HG03196 (cell line): ENCODE results near the gene EPB41L5.
"Not testable (repeated sequence)": the region's sequence is repeated elsewhere in the genome, so short reads cannot be mapped to it uniquely, and the experiment has no call there.

Source experiments
- ATAC-seq: cut with Tn5 transposase; IDR thresholded peaks from one replicate; pipeline ENCODE4 v1.9.1; 2021; ENCODE audit not compliant: unreplicated experiment

Gene EPB41L5

DNA sequence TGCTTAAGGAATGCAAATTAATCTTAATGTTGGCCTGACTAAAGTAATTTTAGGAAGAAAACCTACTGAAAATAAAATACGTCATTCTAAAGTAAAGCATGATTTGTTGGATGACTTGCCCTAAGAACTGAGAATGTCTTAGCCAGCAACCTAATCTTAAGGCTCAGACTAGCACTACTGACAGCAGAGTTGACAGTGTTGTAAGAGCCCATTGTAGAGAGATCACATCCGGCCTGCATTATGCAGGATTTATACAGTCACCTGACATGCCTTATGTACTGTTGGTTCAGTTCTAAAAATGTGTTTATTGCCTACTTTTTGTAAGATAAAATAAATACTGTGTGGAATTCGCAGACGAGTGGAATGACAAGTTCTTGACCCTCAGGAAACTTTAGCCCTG is 128.0 kb downstream of the EPB41L5 start:
- no peak for ATAC-seq

DNA sequence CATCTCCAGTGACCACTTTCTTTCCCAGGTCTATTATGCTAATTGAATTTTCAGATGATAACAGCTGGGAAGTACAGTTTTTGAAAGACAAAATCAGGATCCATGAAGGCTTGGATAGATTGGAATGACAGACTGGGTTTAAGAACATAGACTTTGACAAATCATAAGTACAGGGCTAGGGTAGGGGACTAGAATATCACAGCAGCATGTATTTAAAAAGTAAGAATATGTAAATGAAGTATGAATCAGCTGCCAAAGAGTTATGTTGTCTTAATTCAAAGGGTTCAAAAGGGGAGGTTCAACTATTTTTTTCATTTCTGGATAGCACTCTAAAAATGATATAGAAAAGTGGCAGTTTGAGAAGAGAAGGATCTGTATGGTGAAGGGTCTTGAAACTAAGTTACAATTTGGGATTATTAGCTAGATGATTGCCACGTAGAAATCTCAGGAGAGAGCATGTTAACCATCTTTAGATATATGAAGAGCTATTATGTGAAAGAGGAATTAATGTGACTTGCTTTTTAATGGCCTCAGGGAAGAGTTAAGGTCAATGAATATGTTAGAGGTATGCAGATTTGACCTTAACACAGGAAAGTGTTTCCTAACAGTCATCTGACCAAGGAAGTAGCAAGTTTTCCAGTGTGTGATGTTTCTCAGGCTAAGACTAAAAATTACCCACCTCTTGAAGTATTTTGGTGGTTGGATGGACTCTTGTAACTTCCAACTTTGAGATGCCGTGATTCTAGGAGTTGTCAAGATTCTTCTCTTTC is 128.6 kb downstream of the EPB41L5 start:
- ATAC-seq, result no peak

DNA sequence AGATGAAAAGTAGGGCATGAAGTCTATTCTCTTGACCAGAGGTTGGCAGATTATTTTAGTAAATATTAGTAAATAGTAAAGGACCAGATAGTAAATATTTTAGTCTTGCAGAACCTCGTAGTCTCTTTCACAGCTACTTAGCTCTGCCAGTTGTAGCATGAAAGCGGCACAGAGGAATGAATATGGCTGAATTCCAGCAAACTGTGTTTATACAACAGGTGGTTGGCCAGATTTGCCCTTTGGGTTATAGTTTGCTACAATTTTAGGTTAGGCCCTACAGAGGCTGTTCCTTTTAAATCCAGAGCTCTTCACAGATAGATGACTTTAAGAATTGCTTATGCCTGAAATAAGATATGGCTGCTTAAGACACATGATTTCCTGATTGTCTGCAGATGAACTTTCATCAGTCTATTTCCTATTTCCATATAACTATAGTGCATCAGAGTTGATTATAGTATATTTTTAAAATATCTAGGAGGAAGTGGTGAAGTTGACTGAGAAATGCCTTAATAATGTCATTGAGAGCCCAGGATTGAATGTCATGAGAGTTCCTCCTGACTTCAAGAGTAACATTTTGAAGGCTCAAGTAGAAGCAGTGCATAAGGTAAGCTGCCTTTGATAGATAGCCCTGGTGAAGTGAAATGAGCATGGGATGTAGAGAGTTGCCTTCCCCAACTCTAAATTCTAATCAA is 129.8 kb downstream of the EPB41L5 start:
- ATAC-seq, result no peak

DNA sequence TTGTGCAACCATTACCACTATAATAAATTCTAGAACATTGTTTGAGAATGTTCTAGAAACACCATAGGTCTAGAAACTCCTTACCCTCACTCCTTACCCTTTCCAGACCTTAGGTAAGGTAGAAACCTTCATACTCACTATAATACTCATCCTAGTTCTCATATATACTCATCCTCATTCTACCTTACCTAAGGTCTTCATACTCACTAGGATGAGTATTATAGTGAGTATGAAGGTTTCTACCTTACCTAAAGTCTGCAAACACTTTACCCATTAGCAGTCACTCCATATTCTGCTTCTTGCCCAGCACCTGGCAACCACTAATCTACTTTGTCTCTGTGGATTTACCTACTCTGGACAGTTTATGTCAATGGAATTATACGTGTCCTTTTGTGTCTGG is 135.4 kb downstream of the EPB41L5 start:
- ATAC-seq, result no peak

DNA sequence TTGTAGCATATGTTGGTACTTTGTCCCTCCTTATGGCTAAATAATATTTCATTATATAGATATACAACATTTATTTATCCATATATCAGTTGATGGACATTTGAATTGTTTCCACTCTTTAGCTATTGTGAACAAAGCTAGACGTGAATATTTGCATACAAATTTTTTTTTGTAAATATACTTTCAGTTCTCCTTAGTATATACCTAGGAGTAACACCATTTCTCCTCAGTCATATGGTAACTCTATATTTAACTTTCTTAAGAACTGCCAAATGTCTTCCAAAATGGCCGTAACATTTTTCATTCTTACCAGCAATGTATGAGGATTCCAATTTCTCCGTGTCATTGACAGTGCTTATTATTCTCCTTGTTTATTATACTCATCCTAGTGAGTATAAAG is 135.8 kb downstream of the EPB41L5 start:
- ATAC-seq, result no peak

DNA sequence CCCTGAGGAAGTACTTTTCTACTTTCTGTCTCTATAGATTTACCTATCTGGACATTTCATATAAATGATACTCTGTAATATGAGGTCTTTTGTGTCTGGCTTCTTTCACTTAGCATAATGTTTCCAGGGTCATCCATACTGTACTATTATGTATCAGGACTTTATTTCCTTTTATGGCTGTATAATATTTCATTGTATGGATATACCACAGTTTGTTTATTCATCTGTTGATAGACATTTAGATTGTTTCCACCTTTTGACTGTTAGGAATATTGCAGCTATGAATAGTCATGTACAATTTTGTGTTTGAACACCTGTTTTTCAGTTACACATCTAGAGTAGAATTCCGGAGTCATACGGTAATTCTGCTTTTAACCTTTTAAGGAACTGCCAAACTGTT is 136.5 kb downstream of the EPB41L5 start:
- ATAC-seq, result no peak

DNA sequence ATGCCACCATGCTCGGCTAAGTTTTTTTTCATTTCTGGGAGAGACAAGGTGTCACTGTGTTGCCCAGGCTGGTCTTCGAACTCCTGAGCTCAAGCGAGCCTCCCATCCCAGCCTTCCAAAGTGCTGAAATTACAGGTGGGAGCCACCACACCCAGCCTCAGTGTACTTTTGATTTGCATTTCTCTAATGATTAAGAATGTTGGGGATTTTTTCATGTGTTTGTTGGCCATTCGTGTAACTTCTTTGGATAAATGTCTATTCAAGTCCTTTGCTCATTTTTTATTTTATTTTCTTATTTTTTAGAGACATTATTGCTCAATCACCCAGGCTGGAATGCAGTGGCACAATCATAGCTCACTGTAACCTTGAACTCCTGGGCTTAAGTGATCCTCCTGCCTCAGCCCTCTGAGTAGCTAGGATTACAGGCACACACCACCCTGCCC is 137.2 kb downstream of the EPB41L5 start:
- ATAC-seq, result no peak

DNA sequence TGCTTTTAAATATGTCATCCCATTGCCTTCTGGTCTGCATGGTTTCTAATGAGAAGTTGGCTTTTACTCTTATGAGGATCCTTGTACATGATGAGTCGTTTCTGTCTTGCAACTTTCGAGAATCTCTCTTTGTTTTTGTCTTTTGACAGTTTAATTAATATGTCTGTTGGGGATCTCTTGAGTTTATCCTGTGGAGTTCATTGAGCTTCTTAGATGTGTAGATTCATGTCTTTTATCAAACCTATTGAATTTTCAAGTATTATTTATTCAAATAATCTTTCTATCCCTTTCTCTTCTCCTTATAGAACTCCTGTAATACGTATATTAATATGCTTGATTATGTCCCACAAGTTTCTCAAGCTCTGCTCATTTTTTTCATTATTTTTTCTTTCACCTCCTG is 142.4 kb downstream of the EPB41L5 start:
- no peak for ATAC-seq

DNA sequence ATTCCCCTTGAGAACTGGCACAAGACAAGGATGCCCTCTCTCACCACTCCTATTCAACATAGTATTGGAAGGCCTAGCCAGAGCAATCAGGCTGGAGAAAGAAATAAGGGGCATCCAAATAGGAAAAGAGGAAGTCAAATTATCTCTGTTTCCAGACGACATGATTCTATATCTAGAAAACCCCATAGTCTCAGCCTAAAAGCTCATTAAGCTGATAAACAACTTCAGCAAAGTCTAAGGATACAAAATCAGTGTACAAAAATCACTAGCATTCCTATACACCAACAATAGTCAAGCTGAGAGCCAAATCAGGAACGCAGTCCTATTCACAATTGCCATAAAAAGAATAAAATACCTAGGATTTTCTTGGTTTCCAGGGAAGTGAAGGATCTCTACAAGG is 145.8 kb downstream of the EPB41L5 start:
- not testable (repeated sequence) for ATAC-seq

DNA sequence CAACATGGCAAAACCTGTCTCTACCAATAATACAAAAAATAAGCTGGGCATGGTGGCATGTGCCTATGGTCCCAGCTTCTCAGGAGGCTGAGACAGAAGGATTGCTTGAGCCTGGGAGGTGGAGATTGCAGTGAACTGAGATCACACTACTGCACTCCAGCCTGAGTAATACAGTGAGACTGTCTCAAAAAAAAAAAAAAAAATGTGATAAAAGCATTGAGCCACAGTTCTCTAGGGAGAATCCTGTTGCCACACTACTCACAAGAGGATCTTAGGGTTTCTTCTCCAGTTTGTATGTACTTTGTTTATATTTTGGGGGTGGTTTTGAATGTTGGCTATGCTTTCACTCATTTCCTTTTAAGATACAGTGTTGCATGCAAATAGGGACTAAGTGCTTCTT is 148.3 kb downstream of the EPB41L5 start:
- ATAC-seq, result no peak

DNA sequence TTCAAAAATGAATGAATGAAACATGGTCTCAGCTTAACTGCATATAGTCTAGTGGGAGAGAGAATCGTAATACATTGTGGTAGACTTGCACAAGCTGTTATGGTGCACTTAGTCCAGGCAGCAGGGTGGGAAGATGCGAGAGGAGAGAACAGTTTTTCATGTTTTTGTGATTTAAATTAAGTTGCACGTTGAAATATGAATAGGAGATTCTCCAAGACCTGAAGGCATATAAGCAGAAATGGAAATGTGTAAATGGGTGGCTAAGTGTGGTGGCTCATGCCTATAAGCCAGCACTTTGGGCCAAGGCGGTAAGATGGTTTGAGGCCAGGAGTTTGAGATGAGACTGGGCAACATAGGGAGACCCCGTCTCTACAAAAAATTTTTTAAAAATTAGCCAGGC is 149.8 kb downstream of the EPB41L5 start:
- no peak for ATAC-seq

DNA sequence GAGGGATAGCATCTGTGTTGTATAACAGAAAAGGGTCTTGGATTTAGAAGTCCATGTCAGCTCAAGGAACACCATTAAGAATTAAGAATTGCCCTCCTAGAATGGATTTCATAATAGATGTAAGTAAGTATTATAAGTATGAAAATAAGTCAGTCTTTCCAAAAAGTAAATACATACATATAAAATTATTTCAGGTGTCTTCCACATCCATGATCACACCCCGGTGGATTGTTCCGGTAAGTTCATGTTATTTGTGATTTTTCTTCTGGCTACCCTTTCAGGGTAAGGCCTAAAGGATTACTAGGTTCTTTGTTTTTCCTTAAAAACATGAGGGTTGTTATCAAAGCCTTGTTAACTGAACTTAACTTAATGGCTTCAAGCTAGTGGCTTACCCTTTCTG is 154.4 kb downstream of the EPB41L5 start:
- ATAC-seq, result no peak

DNA sequence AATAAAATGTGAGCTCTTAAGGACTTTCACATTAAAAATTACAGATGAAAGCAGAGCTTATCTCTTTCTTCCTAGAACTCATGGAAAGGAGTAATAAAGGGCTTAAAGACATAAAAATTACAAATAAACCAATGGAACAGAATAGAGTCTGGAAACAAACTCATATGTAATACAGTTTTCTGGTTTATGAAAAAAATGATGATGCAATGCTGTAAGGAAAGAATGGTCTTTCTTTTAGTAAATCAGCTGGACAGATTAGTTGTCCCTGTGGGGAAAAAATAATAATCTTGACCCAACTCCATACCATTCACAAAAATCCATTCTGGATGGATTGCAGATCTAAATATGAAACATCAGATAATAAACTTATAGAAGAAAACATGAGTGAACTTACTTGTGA is 156.1 kb downstream of the EPB41L5 start:
- ATAC-seq, result no peak

DNA sequence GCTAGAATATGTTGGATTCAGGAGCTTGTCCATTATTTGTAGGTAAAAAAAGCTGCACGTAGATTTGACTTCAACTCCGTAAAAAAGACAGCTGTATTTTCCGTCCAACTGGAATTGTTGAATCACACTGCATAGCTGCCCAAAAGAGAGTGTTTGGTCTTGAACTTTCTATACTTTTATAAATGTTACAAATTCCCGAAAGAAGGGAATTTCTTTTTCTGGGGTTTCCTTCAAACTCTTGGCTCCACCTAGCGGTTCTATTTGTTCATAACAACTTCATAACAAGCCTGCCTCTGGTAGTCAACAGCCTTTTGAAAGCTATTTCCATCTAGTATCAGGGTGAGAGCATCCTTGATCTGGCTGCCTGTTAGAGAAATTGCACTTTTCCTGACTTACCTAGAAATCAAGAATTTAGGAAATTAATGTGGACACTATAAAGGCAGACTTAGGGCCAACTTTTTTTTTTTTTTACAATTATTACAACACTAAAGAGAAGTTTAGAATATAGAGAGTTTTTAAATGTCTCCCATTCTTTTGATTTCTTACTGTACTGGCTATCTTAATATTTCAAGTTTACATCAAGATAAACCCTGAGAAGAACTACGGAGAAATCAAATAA is 162.2 kb downstream of the EPB41L5 start:
- ATAC-seq, result no peak

DNA sequence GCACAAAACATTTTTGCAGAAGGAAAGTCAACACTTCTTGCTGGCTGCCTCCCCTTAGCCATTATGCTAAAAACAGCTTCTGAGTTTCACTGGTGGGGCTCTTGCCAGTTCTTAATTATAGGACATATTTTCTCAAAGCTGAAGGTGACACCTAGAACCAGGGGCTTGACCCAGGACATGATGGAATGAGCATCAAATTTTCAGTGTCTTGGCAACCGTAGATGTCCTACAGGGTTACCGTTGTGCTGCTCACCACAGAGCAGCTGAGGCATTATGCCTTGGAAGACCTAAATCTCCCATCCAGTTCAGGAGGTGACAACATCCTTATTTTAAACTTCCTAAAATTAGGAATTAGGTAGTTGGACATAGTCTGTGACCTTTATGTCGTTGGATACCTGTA is 163.6 kb downstream of the EPB41L5 start:
- no peak for ATAC-seq

DNA sequence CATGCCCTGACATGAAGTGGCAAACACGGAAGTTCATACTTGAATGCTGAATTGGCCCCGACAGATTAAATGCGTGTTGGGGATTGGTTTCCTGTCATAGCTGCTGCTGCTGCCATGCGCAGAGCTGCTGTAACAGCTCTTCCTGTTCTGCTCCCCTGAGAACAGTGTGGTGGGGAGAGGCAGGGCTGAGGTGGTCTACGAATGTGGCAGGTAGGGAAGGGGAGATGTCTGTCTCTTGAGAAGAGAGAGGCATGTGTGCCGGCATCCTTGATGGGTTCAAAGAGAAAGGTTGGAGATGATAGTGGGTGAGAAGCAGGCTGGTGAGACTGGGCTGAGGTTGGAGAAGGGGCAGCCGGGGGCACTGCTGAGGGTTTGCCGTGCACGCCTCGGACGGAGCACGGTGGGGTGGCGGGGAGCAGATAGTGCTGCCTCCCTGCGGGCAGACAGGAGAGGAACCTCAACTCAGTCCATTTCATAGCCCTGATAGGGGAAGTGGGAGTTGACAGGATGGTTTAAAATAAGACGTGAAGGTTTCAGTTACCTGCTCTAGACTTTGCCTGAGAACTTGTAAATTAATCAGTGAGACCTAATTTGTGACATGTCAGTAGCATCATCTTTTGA is 164.2 kb downstream of the EPB41L5 start:
- ATAC-seq, result peak; percentile 93

DNA sequence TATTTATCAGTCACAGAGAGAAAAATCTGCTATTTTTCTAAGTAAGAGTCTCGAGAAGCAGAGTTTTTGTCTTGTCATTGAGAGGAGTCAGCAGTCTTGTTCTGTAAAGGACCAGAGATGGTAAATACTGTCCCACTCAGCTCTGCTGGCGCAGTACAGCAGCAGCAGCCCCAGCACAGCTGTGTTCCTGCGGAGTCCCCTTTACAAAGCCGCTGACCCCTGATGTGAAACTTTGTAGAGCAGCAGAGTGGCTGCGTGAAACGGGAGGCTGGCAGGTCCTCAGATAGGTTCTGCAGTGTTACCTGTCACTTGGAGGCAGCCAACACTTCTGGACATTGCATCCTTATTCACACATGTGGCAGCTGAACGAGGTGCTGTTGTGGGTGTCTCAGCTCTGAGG is 165.1 kb downstream of the EPB41L5 start:
- no peak for ATAC-seq

DNA sequence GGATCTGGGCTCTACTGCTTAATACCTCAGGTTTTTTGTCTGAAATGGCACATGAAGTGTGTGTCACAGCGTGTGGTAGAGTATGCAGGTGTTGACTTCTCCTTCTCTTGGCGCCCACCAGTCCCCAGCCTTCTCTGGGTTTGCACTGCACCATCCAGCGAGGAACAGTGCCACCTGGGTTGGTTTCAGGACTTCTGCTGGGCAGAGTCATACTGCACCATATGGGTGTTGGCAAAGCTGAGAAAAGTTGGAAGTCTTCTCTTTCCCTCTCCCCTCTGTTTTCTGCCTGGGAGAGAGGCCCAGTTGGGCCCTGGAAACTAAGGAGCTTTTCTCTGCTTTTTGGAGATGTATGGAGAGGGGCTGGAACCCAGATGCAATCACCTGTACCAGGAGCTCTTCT is 166.5 kb downstream of the EPB41L5 start:
- ATAC-seq, result no peak

DNA sequence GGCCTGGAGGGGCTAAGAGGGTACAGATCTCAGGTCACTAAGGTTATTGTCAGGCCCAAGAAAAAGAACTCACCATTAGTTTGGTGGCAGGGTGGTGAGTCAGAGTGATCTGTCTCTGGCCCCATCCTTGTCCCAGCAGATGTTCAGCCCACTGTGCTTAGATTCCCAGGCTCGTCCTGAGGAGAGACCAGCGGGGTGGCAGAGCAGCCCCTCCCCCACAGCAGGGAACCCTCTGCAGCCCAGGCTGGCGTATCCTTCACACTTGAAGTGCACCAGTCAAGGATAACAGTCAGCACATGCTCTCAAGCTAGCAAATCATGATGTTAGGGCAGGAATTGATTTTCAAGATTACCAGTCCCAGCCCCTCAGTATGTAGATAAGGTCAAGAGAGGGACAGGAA is 167.2 kb downstream of the EPB41L5 start:
- no peak for ATAC-seq

DNA sequence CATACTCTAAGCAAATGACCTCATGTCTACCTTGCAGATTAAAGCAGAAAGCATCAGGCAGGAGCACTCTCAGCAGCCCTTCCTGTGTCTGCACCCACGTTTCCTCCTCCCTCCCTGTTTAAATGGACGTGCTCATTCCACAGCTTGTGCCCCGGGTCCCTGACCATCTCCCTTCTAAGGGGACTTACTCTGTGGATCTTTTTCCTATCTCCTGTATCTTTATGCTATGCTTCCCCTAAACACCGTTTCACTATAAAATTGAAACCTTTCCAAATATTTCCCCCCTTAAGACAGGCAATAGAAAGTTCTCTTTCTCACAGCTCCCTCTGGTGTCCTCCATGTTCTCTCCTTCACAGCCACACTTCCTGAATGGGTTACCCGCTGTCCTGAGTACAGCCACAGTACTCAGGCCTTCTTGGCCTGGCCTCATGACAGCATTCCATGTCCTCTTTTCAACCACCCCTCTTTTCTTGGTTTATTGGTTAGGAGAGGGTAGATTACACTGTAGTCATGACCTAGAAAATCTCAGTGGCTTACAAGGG is 169.2 kb downstream of the EPB41L5 start:
- no peak for ATAC-seq

DNA sequence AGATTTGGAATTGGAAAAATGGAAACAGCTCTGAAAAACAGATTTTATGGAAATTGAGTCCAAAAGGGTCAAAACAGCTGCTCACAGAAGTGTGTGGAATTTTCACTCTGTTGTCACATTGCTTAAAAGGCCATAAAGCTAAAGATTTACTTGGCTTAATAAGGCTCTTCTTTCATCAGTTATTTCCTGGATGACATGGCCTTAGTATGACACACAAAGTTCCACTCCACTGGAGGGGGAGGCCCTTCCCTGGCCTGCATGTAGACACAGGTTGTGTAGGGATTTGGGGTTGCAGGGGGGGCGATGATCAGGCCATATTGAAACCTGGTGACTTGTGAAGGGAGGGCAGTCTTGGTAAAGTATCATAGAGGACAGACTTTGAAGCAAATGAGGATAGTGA is 176.3 kb downstream of the EPB41L5 start:
- no peak for ATAC-seq

DNA sequence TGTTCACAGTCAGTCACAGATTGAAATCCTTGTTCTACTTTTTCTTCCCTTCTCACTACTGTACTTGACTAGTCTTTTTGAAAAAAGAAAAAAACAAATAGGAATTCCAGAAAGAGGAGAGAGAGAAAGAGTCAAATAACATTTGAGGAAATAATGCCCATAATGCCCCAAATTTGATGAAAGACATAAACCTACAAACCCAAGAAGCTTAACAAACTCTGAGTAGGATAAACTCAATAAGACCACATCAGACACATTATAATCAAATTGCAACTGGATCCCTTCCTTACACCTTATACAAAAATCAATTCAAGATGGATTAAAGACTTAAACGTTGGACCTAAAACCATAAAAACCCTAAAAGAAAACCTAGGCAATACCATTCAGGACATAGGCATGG is 179.4 kb downstream of the EPB41L5 start:
- ATAC-seq, result no peak
